GM19193 (cell line): ENCODE data around the gene UCMA.

Experiments used
- POLR2A ChIP-seq: IDR thresholded peaks from 4 replicates; pipeline ENCODE4 v1.6.1; 2011; ENCODE audit not compliant: insufficient read depth, insufficient read length; ENCODE audit errors: extremely low read depth

UCMA gene

GRCh38 chr10:13234172-13234571, at the start of gene UCMA:
Gene UCMA, minus strand, starts transcription at chr10:13234374. Its CDS starts 116 bp downstream, at chr10:13234258.
- TF ChIP-seq POLR2A: no peak

DNA sequence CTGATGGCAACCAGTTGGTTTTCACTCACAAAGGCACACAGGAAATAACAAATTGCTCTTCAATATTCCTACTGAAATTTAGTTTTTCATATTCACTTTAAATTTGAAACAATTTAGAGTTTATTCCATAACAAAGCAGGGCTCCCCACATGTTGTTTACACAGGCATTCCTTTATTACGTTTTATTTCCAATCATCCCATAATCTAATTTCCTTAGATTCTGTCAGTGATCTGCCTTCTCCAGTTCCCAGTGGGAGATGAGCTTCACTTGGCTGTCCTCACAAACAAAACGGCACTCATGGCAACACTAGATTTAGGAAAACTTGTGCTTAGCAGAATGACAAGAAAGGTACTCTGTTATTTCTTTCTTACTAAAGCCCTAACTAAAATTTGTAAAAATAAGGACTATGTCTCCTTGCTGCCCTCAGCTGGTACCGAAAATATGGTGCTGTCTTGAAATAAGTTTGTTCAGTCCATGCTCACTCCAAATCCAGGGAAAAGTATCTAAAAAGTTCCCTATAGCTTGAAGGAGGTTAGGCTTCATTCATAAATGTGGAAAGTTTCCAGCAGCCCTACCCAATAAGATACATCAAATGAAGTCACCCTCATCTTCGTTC, 42.7 kb upstream of the UCMA start:
- TF ChIP-seq POLR2A: no peak

GRCh38 chr10:13272164-13272571, 38.0 kb upstream of the UCMA start:
- TF ChIP-seq POLR2A: no peak

DNA sequence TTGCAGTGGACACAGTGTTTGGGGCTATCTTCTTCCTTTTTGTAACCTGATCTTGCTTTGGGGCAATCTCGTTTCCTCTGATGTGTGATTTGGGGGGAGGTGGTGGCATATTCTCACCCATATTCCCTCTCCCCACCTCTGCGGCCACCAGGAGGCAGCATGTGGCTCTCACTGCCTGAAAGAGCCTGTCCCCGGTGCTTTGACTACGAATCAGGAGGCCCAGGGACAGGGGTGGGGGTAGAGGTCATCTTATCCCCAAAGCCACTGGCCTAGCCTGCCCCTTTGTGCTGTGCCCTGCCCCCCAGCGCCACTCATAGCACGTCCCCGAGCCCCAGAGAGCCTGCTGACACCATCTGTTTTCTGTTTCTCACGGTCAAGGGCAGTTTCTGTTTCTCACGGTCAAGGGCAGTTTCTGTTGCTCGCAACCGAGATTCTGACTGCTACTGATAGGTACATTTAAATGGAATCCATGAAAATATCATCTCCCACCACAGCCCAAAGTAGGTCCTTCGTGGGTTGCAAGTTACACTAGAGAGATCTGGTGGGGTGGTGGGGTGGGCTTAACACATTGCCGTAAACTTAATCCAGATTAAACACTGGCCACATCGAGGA, 37.5 kb upstream of the UCMA start:
- no peak for TF ChIP-seq POLR2A

- TF ChIP-seq POLR2A: no peak
Observed at GRCh38 chr10:13270877-13271551, 36.8 kb upstream of the UCMA start.

GRCh38 chr10:13268841-13269240, 34.7 kb upstream of the UCMA start:
- TF ChIP-seq POLR2A: no peak

GRCh38 chr10:13268310-13268709, 34.1 kb upstream of the UCMA start:
- TF ChIP-seq POLR2A: no peak

DNA sequence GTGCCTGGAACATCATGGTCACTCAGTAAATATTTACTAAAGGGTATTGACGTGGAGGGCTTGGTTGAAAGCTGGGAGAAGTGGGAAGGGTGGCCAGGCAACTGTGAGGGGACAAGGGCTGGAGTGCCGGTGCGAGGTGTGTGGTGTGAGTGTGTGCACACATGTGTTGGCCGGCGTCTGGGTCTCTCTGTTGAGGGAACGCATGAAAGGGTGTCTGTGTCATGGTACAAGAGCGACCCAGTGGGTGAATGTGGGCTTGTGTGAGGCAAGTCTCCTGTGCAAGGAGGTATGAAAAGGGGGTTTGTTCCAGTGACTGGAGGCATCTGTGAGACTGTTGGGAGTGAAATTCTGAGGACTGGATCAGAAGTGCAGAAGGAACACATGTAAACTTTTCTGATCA, 29.4 kb upstream of the UCMA start:
- no peak for TF ChIP-seq POLR2A

GRCh38 chr10:13262433-13262832, 28.3 kb upstream of the UCMA start:
- TF ChIP-seq POLR2A: no peak

GRCh38 chr10:13257621-13258140, 23.5 kb upstream of the UCMA start:
- no peak for TF ChIP-seq POLR2A

- no peak for TF ChIP-seq POLR2A
Observed at GRCh38 chr10:13256627-13257026, 22.5 kb upstream of the UCMA start.

GRCh38 chr10:13253726-13254125, 19.6 kb upstream of the UCMA start:
- no peak for TF ChIP-seq POLR2A

- TF ChIP-seq POLR2A: no peak
Observed at GRCh38 chr10:13247784-13248183, 13.6 kb upstream of the UCMA start.

GRCh38 chr10:13247246-13247645, 13.1 kb upstream of the UCMA start:
- no peak for TF ChIP-seq POLR2A

- no peak for TF ChIP-seq POLR2A
Observed at GRCh38 chr10:13241613-13242012, 7.4 kb upstream of the UCMA start.

GRCh38 chr10:13239923-13240322, 5.7 kb upstream of the UCMA start:
- TF ChIP-seq POLR2A: no peak

- TF ChIP-seq POLR2A: no peak
Observed at GRCh38 chr10:13238271-13239077, 4.3 kb upstream of the UCMA start.
